C1 segment of cervical spinal cord (tissue), 14 donors: ENCODE measurements around the gene ADGRA3.

Experiments
- DNase-seq, 14 donors: peaks; one replicate each; lab custom pipeline; 2025; lab: John Stamatoyannopoulos, UW

ADGRA3 gene, protein sequence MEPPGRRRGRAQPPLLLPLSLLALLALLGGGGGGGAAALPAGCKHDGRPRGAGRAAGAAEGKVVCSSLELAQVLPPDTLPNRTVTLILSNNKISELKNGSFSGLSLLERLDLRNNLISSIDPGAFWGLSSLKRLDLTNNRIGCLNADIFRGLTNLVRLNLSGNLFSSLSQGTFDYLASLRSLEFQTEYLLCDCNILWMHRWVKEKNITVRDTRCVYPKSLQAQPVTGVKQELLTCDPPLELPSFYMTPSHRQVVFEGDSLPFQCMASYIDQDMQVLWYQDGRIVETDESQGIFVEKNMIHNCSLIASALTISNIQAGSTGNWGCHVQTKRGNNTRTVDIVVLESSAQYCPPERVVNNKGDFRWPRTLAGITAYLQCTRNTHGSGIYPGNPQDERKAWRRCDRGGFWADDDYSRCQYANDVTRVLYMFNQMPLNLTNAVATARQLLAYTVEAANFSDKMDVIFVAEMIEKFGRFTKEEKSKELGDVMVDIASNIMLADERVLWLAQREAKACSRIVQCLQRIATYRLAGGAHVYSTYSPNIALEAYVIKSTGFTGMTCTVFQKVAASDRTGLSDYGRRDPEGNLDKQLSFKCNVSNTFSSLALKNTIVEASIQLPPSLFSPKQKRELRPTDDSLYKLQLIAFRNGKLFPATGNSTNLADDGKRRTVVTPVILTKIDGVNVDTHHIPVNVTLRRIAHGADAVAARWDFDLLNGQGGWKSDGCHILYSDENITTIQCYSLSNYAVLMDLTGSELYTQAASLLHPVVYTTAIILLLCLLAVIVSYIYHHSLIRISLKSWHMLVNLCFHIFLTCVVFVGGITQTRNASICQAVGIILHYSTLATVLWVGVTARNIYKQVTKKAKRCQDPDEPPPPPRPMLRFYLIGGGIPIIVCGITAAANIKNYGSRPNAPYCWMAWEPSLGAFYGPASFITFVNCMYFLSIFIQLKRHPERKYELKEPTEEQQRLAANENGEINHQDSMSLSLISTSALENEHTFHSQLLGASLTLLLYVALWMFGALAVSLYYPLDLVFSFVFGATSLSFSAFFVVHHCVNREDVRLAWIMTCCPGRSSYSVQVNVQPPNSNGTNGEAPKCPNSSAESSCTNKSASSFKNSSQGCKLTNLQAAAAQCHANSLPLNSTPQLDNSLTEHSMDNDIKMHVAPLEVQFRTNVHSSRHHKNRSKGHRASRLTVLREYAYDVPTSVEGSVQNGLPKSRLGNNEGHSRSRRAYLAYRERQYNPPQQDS (N-terminal part only)

DNA sequence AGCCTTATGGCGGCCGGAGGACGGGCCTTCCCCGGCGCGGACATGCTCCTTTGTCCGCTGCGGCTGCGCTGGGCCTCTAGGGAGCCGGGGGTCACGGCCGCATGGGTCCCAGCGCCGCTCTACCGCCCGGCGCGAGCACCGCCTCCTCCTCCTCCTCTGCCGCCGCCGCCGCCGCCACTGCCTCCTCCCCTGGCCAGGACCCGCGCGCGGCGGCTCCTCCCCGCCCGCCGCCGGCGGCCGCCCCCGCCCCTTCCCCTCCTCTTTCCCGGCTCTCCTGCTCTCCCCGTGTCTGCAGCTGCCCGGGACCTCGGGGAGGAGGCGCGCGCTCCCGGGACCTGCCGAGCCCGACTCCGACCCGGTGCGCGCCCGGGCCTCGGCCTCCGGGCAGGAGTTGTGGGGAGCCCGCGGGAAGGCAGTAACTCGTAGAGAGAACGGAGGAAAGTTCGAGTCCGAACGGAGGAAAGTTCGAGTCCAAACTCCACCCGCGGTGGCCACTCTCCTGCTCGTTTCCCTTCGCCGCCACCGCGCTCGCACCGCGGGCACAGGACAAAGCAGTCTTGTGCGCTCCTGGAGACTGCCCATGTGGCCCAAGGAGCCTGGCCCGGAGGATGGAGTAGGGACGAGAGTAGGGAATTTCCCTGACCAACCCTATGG is at the start of gene ADGRA3:
Gene ADGRA3 (minus strand): TSS at position 179 of the 654 bp plus-strand sequence. CDS start 282 bp downstream, outside the sequence.
- peak in 12 of 14 donors; percentile 5 to 76 (median 40) for DNase-seq

DNA sequence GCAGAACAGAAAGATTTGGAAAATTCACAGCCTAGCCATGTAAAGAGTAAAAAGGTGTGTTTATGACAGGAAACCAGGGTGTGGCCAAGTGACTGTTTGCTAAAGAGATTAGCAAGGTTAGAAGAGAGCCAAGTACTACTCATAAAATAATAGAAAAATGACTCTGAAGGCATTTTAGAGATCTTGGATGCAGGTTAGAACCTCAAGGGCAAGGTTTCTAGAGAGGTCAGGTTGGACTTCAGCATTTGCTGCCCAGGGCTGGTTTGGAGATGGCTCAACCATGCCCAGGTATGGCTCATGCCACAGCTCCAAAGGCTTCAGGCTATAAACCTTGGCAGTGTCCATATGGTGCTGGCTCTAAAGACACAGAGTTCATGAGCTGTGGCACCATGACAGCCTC is 40.6 kb upstream of the ADGRA3 start:
- no peak for DNase-seq

DNA sequence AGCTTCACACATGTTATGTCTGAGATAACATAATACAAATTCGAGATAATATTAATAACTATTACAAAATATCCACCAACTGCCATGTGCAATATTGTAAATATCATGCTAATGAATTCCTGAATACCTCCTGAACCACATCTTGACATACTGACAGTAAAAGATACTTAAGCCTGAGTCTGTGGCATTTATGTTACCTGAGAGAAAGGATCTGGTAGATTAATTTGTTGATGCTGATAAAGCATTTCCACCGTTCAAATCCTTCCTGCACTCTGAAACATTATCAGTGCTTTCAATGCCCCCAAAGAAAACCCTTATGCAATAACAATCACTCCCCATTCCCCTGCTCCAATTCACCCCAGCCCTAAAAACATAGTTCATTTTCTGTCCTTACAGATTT is 38.8 kb upstream of the ADGRA3 start:
- DNase-seq = no peak

DNA sequence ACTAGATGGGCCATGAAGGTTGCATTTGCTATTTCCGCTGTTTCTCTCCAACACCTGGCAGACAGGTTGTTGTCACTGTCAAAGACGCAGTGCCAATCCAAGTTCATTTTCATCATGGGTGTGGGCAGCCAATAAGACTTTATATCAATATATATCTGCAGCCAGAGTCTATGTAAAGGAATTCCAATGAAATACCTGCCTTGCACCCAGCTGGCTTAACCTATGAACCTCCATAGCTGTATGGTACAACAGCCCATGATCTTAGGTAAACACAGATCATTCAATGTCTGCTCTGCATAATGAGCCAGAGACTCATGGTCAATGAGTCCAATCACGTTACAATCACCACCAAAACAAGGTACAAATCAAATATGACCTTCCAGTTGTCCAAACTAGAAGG is 37.7 kb upstream of the ADGRA3 start:
- no peak for DNase-seq

DNA sequence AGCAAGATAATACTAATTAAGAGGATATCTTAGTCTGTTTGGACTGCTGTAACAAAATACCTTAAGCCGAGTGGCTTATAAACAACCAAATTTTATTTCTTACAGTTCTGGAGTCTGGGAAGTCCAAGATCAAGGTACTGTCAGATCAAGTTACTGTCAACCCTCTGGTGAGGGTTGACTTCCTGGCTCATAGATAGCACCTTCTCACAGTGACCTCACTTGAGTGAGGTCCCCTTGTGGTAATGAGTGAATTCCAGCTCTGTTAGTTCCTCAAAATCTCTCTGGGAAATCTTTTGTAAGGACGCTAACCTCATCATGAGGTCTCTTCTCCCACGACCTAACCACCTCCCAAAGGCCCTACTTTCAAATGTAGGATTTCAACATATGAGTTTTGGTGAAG is 36.9 kb upstream of the ADGRA3 start:
- no peak for DNase-seq

DNA sequence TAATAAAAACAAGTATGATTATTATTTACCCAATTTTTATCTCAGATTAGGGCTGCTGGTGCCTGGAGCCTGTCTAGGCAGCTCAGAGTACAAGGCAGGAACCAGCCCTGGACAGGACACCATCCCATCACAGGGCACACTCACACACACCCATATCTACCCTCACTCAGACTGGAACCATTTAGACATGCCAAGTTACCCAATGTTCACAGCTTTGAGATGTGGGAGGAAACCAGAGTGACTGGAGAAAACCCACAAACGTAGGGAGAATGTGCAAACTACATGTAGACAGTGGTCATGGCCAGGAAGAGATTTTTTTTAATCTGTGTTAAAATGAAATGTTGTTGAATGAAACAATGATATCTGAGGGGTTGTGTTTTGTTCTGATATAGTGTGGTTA is 35.7 kb upstream of the ADGRA3 start:
- no peak for DNase-seq

DNA sequence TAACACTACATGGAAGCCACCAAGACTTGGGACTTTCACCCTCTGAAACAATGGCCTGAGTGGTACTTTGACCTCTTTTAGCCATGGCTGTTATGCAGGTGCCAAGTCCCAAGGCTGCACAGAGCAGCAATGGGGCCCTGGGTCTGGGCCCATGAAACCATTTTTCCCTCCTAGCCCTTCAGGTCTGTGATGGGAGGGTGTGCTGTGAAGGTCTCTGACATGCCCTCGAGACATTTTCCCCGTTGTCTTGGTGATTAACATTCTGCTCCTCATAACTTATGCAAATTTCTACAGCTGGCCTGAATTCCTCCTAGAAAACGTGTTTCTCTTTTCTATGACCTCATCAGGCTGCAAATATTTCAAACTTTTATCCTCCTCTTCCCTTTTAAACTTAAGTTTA is 30.4 kb upstream of the ADGRA3 start:
- DNase-seq = no peak

DNA sequence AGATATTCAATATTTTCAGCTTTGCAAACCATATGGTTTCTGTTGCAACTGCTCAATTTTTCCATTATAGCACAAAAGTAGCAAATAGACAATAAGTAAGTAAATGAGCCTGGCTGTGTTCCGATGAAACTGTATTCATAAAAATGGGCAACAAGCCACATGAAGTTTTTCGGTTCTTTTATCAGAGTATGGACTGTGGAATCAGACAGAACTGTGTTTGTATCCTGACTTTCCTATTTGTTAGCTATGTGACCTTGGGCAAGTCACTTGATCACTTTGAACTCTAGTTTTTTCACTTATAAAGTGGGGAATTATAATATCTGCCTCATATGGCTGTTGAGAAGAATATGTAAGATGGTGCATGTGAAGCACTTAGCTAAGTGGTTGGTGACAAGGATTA is 23.4 kb upstream of the ADGRA3 start:
- no peak for DNase-seq

DNA sequence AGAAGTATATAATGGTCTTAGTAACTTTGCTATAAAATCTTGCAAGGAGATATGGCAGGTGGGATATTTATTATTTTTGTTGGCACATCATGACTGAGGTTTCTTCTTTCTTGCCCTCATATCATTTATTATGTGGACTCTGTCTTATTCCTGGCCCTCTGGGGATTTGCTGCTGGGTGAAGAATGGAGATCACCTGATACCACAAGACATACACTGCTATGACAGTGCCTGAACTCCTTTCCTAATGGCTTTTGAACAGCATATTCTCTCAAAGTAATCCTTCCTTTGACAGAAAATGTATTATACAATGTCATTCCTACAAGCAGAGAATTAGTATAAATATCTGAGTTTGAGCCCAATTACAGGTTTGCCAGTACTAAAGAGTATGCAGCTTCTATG is 22.0 kb upstream of the ADGRA3 start:
- DNase-seq = no peak

DNA sequence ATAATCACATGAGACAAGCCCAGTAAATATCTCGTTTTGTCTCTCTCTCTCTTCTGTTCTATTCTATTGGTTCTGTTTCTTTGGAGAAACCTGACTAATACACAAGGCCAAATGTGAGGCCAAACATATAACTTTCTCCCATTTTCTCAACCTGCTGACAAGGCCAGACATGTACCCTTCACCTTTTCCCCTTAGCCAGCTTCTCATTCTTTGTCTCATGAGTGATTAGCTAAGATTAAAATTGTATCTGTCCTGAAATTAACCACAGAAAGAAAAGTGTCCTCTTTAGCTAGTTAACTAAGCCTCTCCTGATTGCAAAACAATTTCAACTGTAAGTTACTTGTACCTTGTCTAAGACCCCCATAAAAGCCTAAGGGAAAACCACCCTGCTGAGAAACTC is 18.5 kb upstream of the ADGRA3 start:
- no peak for DNase-seq

DNA sequence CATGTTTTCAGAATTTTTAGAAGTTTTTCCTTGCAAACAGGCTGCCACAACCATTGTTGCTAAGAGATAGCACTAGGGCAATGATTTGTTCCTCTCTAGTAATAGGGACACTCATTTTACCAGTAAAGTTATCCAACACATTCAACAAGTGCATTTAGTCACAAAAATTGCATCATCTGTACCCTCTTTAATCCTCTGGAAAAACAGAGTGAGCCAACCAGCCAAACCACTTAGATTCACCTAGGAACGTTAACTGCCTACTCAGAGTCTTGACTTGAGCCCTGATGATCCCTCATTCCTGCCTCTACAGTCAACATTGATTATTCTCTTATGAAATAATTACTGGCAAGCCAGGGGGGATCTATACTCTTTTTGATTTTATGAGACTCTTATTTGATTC is 17.0 kb upstream of the ADGRA3 start:
- DNase-seq = no peak

DNA sequence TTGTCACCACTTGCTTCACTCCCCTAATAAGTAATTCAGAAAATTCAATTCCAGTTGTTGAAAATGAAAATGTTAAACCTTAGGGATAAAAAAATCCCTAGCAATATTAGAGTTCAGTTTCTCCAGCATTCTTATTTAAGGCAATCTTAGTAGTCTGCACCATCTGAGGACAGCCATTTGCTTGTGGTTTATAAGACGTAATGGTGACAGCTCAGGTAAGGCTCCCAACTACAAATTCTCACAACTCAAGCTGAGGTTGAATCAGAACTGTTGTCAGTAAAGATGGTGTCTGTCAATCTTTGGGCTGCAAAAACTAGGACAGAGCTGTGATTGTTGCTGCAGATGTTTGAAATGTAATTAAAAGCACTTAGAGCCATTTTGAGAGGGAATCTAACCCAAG is 16.3 kb upstream of the ADGRA3 start:
- DNase-seq = no peak

DNA sequence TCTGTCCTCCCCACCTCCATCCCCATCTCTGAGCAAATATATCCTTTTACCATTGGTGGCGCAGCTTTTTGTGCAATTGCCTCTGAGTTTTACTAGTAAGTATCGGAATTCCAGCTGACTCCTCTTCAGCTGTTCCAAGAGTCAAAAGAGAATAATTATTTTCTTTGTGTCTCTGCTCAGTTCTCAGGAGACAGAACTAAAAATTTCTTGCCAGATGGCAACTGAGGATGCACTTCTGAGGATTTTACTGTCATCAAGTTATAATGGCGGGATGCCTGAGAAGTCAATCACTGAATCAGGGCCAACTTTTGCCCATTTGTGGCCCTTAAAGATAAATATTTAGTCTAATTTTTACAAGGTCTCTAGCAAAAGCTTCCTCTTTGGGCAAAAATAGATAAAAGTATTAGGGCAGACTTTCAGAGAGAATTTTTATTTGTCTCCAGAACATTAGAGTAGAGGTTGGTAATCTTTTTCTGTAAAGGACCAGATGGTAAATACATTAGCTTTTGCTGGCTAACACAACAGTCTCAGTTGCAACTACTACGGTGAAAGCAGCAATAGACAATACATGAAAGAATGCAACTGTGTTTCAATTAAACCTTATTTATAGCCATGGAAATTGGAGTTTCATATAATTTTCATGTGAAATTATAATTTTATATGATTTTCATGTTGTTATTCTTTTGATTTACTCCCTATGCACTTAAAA is 15.6 kb upstream of the ADGRA3 start:
- no peak for DNase-seq

DNA sequence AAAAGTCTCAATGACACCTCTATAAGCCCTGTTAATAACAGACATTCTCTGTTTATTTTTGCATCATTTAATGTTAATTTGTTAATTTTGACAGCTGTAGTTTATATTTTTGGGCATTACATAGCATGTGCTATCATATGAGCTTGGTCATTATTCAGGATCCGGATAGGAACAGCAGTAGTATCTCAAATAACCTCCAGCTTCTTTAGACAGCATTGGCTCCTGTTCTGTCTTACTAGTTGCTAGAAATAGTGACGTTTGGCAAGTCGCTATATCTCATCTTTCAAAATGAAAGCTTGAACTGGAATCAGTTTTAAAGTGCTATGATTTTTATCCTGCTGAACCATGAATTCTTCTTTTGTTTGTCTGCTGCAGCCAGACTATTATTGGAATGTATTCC is 9.0 kb upstream of the ADGRA3 start:
- no peak for DNase-seq

DNA sequence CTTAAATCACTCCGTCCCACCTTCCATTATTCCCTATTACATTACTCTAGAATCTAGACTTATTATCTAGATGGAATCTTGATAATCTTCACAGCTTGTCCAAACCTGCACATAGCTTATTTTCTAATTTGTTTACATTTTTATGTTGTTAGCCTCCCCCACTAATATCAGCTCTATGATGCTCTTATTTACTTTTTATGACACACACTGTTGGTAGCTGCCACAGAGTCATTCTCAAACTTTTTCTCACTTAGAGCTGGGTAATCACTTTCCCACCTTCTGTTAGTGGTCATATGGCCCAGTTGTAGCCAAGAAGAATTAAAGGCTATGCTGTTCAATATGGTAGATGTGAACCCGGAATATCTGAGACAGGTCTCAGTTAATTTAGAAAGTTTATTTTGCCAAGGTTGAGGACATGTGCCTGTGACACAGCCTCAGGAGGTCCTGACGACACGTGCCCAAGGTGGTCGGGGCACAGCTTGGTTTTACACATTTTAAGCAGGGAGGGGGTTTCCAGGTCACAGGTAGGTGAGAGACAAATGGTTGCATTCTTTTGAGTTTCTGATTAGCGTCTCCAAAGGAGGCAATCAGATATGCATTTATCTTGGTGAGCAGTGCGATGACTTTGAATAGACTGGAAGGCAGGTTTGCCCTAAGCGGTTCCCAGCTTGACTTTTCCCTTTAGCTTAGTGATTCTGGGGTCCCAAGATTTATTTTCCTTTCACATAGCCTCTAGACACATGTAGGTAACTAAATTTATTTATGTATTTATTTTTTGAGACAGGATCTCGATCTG is 7.0 kb upstream of the ADGRA3 start:
- DNase-seq = no peak

DNA sequence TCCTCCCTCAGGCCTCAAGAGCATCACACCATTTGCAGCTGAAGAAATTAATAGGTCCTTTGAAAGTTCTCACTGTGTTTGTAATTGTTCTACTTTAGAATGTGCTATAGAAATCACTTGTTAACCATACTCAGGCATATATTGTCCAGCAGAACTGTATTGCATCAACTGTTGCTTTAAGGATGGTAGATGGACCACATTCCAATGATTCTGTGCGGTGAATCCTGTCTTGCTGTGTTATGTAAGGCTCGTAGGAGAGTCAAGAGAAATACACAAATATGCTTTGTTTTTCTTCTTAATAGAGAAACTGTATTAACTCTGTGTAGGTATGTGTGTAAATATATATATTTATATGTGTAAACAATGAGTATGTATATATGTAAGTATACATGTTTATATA is 6.3 kb upstream of the ADGRA3 start:
- DNase-seq = no peak

DNA sequence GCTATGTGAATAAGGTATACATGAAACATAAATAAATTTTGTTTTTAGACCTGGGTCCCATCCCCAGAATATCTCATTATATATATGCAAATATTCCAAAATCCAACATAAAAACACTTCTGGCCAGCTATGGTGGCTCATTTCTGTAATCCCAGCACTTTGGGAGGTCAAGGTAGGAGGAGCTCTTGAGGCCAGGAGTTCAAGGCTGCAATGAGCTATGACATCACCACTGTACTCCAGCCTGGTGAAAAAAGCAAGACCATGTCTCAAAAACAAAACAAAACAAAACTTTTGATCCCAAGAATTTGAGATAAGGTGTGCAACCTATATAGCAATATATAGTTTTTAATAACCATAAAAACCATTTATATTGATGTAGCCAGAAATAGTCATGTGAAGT is 5.4 kb upstream of the ADGRA3 start:
- DNase-seq = no peak

DNA sequence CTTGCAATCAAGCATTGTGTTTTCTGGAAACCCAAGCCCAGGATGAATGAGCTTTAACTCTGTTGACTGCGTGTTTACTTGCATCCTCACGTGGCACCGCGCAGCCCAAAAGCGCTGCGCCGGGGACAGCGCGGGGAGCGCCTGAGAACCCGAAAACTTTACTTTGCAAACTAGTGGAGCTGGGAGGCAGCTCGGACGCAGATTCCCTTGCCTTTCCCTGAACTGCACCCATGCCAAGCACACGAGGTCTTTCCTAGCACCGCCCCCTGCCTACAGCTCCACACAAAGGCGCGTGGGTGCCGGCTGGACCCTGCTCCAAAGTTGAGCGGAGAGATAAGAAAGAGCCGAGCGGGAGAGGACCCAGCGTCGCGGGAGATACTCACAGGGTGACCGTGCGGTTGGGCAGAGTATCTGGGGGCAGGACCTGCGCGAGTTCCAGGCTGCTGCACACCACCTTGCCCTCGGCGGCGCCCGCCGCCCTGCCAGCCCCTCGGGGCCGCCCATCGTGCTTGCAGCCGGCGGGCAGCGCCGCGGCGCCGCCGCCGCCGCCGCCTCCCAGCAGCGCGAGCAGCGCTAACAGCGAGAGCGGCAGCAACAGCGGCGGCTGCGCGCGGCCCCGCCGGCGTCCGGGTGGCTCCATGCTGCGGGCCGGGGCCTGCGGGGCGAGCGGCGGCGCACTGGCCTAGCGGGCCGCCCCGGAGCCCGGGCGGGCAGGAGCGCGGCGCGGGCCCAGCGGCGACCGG is 550 bp downstream of the ADGRA3 start:
- peak in 9 of 14 donors; percentile 9 to 55 (median 26) for DNase-seq

DNA sequence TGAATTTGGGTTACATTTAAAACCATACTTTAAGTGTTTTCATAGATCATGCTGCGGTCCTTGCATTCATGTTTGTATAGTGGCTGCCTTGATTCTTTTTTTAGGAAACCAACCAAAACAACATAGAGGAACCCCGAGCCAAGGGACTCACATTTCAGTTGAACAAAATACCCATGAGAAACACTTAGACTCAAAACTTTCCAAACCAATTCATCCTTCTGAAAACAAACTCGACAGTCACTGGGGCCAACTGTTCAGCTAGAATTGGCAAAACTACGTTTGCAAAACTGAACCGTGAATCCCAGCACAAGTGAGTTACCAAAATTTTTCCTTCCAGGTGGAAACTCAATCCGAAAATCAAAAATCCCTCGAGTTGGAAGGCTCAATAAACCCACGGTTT is 1.4 kb downstream of the ADGRA3 start:
- DNase-seq = no peak
